HS-27A (cell line): Measurements from ENCODE around the gene CRYBB2.
"Not testable (repeated sequence)": the region's sequence is repeated elsewhere in the genome, so short reads cannot be mapped to it uniquely, and the experiment has no call there.

Experiments
- DNase-seq: peaks from one replicate; pipeline ENCODE4 v3.0.0-alpha.2; 2012; ENCODE audit warnings: low read depth, missing footprints

The CRYBB2 gene

DNA sequence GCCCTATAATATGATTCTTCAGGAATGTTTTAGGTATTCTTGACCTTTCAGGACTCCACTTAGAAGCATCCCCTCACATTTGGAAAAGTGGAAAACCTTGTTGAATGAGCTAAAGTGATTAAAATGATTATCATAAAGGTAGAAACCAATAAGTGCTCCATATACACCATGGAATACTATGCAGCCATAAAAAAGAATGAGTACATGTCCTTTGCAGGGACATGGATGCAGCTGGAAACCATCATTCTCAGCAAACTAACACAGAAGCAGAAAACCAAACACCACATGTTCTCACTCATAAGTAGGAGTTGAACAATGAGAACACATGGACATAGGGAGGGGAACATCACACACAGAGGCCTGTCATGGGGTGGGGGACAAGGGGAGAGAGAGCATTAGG, 14.3 kb downstream of the CRYBB2 start:
- DNase-seq: not testable (repeated sequence)

DNA sequence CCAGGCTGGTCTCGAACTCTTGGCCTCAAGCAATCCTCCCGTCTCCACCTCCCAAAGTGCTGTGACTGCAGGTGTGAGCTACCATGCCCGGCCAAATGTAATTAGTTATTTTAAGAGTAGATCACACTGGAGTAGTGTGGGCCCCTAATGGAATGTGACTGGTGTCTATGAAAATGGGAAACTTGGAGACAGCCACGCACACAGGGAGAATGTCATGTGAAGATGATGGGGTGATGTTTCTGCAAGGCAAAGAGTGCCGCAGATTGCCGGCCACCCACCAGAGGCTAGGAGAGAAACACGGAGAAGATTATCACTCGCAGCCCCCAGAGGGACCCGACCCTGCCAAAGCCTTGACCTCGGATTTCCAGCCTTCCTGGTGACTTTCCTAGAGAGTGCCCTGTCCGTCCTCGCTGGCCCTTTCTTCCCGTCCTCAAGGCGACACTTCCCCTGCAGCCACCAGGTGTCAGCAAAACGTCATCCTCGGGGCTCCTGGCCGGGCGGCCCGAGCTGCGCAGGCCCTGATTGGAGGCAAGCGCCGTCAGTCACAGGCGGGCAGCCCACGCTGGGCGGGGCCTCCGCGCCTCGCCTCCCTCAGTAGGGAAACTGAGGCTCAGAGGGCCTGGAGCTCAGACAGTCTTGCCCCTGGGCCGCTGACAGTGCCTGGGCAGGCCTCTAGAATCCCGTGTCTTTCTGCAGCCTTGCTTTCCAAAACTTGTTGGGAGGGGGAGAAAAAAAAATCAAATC, 16.3 kb downstream of the CRYBB2 start:
- peak; percentile 46 for DNase-seq

- no peak for DNase-seq
Observed at GRCh38 chr22:25236417-25236816, 17.0 kb downstream of the CRYBB2 start.

- DNase-seq: no peak
Observed at GRCh38 chr22:25237503-25237902, 18.1 kb downstream of the CRYBB2 start.

DNA sequence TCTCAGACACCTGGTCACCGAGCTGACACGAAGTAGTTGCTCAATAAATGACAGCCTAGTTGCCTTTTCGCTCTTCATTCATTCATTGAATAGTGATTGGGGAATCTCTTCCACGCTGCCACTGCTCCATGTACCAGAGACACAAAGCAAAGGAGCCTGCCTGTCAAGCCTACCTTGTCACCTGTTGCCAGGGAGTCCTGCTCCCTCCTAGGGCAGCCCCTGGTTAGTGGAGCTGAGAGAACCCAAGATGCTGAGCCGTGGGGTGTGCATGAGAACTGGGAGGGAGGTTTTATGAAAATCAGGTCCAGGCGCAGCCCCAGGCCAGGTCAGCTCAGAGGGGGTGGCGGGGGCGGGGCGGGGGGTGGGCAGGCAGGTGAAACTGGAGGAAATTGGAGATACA, 18.6 kb downstream of the CRYBB2 start:
- DNase-seq: not testable (repeated sequence)

GRCh38 chr22:25255169-25255568, 35.7 kb downstream of the CRYBB2 start:
- not testable (repeated sequence) for DNase-seq

GRCh38 chr22:25267567-25267966, 48.1 kb downstream of the CRYBB2 start:
- not testable (repeated sequence) for DNase-seq

- DNase-seq: not testable (repeated sequence)
Observed at GRCh38 chr22:25268902-25269301, 49.5 kb downstream of the CRYBB2 start.

GRCh38 chr22:25270061-25270460, 50.6 kb downstream of the CRYBB2 start:
- DNase-seq: not testable (repeated sequence)

DNA sequence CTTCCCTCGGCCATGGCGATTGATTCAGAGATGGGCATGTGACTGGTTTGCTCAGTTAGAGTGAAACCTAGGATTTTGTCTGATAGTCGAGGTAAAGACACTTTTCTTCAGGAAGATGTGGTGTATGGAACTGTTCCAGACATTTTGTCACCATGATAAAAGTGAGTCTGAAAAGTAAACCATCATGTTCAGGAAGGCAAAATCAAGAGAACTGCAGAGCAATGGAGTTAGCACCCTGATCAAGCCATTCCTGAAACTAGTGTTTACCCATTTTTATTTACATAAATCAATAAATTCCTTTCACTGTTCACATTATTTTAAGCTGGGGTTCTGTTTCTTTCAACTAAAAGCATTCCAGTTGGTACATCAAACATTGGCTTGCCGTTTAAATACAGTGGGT, 53.8 kb downstream of the CRYBB2 start:
- DNase-seq: not testable (repeated sequence)

DNA sequence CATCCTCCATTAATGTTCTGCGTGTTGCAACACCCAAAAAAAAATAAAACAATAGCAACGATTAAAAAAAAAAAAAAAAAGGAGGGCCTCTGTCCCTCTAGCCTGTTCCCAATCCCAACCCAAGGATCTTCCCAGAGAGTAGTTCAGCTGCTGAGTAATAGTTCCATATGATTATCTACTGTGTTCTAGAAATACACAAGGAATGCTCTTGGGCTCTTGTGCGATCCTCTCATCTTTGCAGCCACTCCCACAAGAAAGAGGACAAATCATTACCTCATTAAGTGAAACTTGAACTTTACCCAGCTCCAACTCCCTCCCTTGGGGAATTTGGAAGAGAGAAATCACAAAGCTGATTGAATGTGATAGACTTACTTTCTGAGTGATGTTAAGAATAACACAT, 54.5 kb downstream of the CRYBB2 start:
- DNase-seq: not testable (repeated sequence)

DNA sequence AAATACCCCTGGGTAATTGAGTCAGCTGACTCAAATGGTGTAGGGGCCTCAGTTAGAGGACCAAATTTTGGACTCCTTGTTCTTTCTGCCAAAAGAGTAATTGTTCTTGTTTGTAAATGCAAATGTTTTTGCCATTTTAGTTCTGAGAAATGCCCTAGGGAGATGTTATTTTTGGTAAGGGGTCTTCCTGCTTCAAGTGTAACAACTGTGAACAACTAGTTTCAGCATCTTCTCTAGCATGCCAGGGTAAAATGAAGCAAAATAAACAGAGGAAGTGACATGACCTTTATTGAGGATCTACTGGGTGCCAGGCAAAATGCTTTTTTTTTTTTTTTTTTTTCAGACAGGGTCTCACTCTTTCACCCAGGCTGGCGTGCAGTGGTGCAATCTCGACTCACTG, 60.7 kb downstream of the CRYBB2 start:
- not testable (repeated sequence) for DNase-seq
